RPMI8226 (cell line): ENCODE results near the gene PRRT1.
A peak's percentile ranks its signal among the peaks of the same experiment; 100 is the strongest.

Source experiments
- DNase-seq: peaks from one replicate; pipeline ENCODE4 v3.0.0-alpha.2; 2015

Gene PRRT1

DNA sequence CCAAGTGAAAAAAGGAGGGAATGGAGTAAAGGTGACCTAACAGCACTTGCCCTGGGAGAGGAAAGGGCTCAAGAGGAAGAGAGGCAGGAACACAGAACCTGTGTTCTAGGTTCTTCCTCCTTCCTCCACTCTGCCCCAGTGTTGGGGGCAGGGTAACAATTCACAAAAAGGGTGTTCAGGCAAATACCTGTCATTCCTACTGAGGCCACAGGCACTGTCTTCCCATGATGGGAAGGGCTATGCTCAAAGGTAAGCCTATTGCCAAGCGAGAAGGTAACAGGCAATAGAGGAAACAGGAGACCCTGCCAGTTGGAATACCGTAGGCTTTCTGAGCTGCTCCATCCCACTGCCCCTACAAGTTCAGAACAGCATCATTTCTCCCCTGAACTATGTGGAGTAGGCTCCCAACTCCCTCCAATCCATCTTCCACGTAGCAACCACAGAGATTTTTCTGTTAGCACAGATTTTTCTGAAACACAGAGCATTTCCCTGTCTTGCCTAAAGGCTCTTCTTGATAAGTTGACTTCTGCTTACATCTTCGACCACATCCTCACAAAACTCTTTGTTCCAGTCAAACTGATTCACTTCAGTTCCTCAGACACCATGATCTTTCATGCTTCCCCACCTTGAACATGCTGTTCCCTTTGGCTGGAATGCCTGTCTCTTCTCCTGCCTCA lies 21.4 kb upstream of the PRRT1 start:
- no peak for DNase-seq

GRCh38 chr6:32171234-32171633 lies 19.5 kb upstream of the PRRT1 start:
- no peak for DNase-seq

GRCh38 chr6:32170294-32170693 lies 18.6 kb upstream of the PRRT1 start:
- no peak for DNase-seq

DNA sequence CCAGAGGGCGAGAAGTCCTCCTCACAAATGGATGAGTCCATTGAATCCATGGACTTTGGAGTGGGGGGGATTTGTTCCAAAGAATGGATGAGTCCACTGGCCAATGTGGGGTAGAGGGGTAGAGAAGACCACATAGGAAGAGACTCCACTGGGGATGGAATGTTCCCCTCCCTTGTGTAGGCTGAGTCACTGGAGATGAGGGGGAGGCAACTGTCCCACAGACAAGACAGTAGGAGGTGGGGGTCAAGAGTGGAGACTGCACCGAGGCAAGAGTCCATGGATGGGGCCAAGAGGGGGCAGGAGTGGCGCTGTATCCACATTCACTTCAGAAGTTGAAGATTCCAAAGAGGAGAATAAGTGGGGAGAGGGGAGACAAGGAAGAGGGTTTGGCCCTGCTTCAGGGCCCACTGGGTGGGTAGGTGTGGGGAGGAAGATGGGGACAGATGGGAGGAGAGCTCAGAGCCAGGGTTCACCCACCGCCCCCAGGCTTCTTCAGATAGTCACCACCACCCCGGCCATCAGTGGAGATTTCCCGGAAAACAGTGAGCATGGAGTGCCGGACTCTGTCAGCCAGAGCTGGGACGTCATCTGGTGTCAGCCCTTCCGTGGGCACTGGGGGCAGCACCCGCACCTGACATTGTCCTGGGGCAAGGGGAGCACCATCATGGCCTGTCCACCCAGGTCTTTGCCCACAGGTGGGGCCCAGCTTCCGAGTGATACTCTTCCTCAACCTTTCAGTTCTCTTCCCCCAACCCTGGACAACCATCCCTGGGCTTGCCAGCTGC lies 17.3 kb upstream of the PRRT1 start:
- no peak for DNase-seq

GRCh38 chr6:32168350-32168749 lies 16.6 kb upstream of the PRRT1 start:
- DNase-seq = no peak

GRCh38 chr6:32167761-32168262 lies 16.1 kb upstream of the PRRT1 start:
- DNase-seq = no peak

GRCh38 chr6:32167154-32167760 lies 15.5 kb upstream of the PRRT1 start:
- DNase-seq = no peak

- no peak for DNase-seq
Measured at GRCh38 chr6:32166411-32167061, 14.8 kb upstream of the PRRT1 start.

- DNase-seq = no peak
Measured at GRCh38 chr6:32164295-32164694, 12.6 kb upstream of the PRRT1 start, which contains the start of gene EGFL8. Gene EGFL8 (plus strand): TSS chr6:32164595. CDS start chr6:32166166, 1,571 bp downstream.

- DNase-seq = no peak
Measured at GRCh38 chr6:32163559-32164258, 12.0 kb upstream of the PRRT1 start.

- DNase-seq = no peak
Measured at GRCh38 chr6:32158052-32158451, 6.3 kb upstream of the PRRT1 start.

- no peak for DNase-seq
Measured at GRCh38 chr6:32156891-32157290, 5.2 kb upstream of the PRRT1 start.

DNA sequence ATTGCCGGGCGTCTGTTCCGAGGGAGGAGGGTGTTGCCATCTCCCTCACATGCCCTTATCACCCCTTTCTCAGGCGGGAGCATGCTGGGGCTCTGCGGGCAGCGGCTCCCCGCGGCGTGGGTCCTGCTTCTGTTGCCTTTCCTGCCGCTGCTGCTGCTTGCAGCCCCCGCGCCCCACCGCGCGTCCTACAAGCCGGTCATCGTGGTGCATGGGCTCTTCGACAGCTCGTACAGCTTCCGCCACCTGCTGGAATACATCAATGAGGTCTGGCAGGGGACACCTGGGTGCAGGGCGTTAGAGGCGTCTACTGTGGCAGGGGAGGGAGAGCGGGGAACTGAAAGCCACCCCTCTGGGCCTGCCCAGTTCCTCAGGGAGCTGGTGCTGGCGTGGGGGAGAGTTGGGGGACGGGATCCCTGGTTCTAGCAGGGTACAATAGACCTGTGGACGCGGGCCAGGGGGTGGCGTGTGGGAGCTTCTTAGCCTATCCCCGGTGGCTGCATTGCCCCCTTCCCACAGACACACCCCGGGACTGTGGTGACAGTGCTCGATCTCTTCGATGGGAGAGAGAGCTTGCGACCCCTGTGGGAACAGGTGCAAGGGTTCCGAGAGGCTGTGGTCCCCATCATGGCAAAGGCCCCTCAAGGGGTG lies 2.9 kb upstream of the PRRT1 start:
- peak; percentile 90 for DNase-seq

DNA sequence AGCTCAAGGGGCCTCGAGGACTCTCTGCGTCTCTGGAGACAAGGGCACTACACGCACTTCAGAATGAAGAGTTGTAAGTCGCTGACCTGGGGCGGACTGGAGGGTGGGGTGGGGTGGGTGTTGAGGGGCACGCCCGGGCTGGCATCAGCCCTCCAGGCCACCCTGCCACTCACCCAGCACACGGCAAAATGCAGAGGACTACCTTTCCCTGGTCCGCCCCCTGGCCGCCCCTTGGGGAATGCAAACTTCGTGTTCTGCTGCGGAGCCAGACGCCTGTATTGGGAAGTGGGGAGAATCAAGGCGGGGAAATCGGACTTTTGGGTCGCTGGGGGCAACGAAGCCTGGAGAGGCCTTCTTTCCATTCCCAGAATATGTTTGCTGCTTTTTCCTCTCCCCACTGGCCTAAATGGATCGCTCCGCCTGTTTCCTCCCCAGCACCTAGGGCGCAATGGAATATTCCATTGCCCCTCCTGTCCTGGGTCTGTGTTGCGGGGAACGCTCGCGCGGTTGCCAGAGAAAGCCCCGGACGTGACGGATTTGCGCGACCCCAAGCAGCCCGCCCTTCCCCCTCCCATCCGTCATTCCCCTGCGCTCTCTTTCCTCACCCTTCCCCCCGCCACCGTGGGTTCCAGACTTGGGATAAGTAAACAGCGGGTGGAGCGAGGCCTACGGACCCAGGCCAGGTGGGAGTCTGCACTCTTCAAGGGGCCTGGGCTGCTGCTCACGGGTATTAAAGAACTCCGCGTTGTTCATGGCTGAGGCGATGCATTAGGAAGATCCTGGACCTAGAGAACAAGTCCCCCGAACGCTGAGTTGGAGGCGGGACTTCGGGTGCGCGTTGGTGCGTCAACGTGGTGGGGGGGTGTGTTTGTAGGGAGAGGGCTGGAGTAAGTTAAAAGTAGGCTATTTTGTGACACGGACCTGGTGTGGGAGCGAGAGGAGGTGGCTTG lies 2.1 kb upstream of the PRRT1 start, which contains the start of gene PPT2:
PPT2 (plus strand) TSS at position 578 of the 950 bp plus-strand sequence. CDS start 454 bp downstream, outside the sequence.
- peak; percentile 58 for DNase-seq

DNA sequence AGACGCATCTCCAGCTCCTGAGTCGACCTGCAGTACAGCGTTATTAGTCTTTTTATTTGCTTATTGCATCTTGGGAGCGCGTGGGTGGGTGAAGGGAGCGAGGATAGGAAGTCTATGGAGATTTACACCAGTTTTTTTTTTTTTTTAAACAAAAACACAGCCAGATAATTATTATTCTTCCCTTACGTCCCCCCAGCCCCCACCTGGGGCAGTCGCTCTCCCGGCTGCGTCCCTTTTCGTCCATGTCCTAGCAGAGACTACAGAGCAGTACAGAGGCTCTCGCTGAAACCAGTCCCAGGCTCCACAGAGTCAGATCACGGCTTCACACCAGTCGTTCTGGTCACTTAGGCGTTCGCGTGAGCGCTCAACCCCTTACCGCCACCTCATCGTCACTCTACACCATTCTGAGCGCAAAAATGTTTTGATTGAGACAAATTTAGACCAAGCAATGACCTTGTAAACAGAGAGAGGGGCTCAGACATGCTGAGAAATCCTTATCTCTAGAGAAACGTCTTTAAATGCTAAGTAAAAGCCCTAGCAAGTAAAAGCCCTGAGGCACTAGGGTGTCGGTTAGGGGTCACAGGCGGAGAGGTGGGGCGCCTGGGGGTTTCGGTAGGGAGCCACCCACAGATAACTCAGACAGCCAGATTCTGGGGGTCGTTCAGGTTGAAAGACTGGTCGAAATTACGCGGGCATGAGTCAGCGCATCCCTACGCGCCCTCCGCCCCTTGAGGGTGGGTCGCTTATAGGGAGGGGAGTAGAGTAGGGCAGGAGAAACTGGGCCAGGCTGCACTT lies 1.2 kb upstream of the PRRT1 start:
- DNase-seq = no peak

- DNase-seq = no peak
Measured at GRCh38 chr6:32151181-32151862, 417 bp downstream of the PRRT1 start.

DNA sequence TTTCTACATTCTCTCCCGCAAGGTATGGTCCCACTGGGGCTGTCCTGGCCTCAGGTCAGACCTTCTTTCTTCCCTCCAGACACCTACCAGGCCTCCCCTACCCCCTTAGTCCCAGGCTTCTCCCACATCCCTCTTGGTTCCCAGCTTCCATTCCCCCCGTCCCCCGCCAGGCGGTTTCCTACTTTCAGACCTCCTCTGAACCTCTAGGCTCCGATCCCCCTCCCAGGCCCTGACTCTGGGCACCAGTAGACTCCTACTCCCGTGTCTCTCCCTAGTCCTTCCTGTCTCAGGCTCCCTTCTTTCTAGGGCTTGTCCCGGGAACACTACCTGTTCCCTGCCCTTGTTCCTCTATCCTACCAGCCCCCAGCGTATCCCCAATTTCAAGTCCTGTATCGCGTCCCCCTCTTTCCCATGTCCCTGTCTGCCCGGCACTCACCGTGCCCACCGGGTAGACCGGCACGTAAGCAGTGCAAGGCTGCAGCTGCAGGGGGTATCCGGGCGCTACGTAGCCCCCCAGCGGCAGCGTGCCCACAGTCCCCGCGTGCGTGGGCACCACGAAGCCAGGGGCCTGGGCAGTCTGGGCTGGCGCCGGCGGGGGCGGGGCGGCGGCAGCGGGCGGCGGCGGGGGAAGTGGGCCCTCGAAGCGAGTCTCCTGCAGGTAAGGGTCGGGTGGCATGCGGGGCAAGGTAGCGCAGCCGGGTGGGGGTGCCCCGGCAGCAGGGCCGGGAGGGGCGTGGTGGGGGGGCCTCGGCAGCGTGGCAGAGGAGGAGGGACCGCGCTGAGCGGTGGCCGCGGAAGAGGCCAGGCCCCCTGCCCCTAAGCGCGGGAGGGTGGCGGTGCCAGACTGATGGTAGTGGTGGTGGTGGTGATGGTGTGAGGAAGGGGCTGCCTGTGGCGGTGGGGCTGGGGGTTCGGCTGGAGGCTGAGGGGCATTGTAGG lies 1.5 kb downstream of the PRRT1 start:
- DNase-seq = no peak
